ENCODE measurements around the gene MINDY3. TPM values are rescaled to one million over a fixed set of nuclear protein-coding genes. Genes with fewer than 3 reads are reported as not detected.

MINDY3 gene
- total RNA-seq, 1 donor from 2014 or later, result 34.5 TPM

- ATAC-seq, result no peak
- intact Hi-C loops (cut with DNase I), result no loop called here
- no peak for DNase-seq (ENCODE audit: low spot score)
Measured at GRCh38 chr10:15815242-15815885, 44.9 kb downstream of the MINDY3 start.

- intact Hi-C loops (cut with DNase I), result no loop called here
- DNase-seq (ENCODE audit: low spot score), result no peak
- no peak for ATAC-seq
Measured at GRCh38 chr10:15814565-15814964, 45.7 kb downstream of the MINDY3 start.

GRCh38 chr10:15813415-15813814 lies 46.9 kb downstream of the MINDY3 start:
- DNase-seq (ENCODE audit: low spot score) (no peak), ATAC-seq (no peak)
- intact Hi-C loops (cut with DNase I), result no loop called here

DNA sequence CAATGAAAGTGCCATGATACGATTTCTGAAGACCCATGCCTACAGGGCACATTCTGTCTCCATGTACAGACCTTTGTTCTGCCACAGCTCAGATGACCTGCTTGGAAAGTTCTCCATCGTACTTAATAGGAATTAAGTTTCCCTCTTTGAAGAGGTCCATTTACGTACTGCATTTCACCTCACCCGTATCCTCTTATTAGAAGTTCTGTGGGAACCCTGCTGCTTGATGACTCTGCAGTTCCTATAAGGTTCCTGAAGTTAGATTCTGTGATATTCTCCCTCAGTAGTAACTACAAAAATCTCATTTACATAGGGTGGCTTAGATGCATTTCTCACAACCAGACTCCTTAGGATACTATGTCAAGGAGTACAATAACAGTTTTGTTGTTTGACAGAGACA lies 50.9 kb downstream of the MINDY3 start:
- DNase-seq (ENCODE audit: low spot score) (no peak), ATAC-seq (no peak)
- intact Hi-C loops (cut with DNase I), result no loop called here

- no peak for ATAC-seq
- no peak for DNase-seq (ENCODE audit: low spot score)
- intact Hi-C loops (cut with DNase I), result no loop called here
Measured at GRCh38 chr10:15808204-15808797, 52.0 kb downstream of the MINDY3 start.

DNA sequence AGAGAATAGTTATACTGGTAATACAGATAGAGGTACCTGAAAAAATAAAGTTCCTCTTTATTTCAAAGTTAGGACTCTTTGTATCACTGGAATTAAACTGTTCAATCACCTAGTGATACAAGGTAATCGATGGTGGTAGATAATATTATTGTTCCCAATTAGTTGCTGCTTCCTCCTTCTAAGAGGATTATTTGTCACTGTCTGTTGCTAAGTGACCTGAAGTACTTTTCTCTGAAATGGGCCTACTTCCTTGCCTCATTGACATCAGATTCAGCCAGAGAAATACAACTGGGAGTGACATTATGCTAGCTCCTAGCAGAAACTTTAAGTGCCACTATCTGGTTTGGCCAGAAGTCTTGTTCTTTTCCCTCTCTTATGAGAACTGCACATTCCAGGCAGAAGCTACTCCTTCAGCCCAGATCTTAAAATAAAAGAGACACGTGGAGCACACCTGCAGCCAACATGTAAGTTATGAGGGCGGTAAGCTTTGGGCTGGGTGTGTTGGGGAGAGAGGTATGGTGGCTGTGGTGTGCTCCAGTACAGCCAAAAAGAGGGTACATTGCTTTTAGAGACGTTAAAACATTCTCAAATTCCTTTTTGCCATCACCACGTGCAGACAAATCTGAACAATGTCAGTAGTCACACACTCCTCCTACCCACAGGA lies 54.8 kb downstream of the MINDY3 start:
- DNase-seq (ENCODE audit: low spot score) (no peak), ATAC-seq (no peak)
- intact Hi-C loops (cut with DNase I), result no loop called here

DNA sequence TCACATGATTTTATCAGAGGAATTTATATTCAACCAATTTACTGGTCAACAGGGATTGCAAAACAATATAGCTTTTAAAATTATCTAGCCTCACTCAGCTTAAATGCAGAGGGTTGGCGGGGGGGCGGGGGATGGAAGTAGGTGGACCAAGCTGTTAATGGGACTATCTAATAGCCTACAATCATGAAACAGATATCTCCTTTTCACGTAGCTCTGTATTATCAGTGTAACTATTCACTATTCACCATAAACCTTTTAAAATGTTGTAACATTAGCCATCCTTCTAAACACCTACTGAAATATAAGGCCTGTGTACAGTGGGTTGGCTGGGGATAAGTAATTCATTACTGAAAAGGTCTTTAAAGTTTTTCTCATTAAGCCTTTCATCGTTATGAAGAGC lies 56.2 kb downstream of the MINDY3 start:
- intact Hi-C loops (cut with DNase I), result no loop called here
- DNase-seq (ENCODE audit: low spot score), result no peak
- ATAC-seq, result no peak

DNA sequence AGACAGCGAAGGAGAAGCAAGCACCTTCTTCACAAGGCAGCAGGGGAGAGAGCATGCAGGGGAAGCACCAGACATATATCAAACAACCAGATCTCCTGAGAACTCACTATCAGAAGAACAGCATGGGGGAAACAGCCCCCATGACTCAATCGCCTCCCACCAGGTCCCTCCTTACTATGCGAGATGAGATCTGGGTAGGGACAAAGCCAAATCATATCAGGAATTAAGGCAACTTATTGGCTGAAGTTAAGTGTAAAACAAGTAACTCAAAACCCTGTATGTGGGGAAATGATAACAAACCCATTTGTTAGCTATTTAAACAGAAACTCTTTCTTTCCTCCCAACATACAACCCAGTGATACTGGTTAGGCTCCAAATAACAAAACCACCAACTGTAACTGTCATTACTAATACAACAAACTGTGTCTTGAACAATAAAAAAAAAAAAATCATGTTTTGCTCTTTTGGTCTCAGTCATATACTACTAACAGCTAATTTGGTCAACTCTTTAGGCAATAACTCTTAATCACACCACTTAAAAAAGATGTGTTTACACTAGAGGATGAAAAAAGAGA lies 57.8 kb downstream of the MINDY3 start:
- intact Hi-C loops (cut with DNase I), result no loop called here
- ATAC-seq (no peak), DNase-seq (ENCODE audit: low spot score) (no peak)

- ATAC-seq, result no peak
- no peak for DNase-seq (ENCODE audit: low spot score)
- intact Hi-C loops (cut with DNase I), result no loop called here
Measured at GRCh38 chr10:15801641-15802040, 58.7 kb downstream of the MINDY3 start.

DNA sequence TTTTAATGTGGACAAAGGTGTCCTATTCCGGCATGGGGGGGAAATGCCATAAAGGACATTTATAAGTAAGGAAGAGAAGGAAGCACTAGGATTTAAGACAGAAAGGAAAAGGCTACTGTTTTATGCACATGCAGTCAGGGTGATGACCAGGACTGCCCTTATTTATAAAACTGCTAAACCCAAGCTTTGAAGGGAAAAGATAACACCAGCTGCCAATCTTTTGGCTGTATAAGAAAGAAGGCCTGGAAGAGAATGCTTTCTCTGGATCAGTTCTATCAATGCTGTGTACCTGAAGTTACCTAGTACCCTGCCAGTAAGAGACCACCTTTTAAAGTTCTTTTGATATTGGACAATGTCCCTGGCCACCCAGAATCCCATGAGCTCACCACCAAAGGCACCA lies 59.2 kb downstream of the MINDY3 start:
- intact Hi-C loops (cut with DNase I), result no loop called here
- DNase-seq (ENCODE audit: low spot score), result no peak
- no peak for ATAC-seq

- ATAC-seq, result no peak
- intact Hi-C loops (cut with DNase I), result no loop called here
- no peak for DNase-seq (ENCODE audit: low spot score)
Measured at GRCh38 chr10:15797346-15797745, 63.0 kb downstream of the MINDY3 start.

DNA sequence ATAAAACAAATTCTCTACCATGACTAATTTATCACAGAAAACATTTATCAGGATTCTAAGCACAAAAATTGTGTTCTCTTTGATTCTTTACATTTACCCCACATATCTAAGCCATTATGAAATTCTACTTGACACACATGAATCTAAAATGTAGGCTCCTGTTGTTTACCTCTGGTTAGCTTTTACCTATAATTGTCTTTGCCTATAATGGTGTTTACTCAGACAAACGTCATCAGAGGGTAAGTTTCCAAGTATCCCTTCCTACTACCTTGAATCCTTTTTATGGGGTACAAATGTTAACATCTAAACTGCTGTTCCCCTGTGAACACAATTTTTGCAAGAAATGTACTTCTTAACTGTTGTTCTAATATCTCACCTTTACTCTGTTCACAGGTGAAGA lies 63.5 kb downstream of the MINDY3 start:
- no peak for DNase-seq (ENCODE audit: low spot score)
- no peak for ATAC-seq
- intact Hi-C loops (cut with DNase I), result no loop called here

GRCh38 chr10:15796098-15796759 lies 64.1 kb downstream of the MINDY3 start:
- ATAC-seq, result no peak
- no peak for DNase-seq (ENCODE audit: low spot score)

DNA sequence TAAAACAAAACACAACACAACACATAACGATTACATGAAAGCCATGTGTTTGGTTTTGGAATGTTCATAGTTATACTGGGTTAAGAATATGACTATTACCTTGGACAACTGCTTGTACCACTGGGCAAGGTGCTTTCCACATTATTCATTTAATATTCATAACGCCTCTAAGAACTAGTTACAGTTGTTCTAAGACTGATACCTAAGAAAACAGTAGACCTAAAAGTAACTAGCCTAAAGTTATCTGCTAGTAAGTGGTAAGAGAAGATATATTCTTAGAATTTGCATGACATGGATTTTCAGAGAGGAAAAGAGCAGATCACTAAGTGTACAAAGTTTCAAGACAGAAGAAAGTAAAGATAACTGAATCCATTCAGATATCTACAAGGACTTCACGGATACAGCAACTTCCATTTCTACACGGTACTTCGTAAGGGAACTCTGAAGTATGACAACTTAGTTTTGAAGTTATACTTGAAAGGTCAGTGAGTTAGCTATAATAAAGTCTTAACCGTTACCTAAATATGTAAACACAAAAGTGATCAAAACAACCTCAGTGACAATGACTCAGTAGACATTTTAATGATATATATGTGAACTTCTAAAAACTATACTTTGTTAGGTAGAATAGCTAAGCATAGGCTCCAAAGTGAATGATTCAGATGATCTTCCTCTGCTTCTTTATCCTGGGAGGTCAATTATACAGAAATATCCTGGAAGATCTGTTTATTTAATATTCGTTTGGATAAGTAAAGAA lies 65.1 kb downstream of the MINDY3 start:
- ATAC-seq, result no peak
- intact Hi-C loops (cut with DNase I), result no loop called here
- DNase-seq (ENCODE audit: low spot score), result no peak

More at GRCh38 chr10:15796098-15796759, 64.1 kb downstream of the MINDY3 start:
- intact Hi-C loops (cut with DNase I), result no loop called here

DNA sequence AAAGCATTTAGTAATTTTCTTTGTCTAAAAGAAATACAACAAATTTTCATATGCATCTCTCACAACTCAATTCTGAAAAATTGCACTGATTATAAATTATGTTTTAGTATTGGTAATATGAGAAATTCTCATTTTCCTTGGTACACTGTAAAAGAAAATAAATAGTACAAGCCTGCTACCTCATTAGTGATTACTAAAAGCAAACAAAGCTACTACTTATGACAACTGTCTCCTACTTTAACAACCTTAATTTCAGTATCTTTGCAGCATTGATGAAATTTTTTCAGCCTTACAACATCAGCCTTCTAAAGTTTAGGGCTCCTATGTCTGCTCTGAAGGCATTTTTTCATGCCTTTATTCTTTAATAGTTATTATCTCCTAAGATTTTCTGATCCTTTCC lies 65.7 kb downstream of the MINDY3 start:
- ATAC-seq, result no peak
- no peak for DNase-seq (ENCODE audit: low spot score)
- intact Hi-C loops (cut with DNase I), result no loop called here

DNA sequence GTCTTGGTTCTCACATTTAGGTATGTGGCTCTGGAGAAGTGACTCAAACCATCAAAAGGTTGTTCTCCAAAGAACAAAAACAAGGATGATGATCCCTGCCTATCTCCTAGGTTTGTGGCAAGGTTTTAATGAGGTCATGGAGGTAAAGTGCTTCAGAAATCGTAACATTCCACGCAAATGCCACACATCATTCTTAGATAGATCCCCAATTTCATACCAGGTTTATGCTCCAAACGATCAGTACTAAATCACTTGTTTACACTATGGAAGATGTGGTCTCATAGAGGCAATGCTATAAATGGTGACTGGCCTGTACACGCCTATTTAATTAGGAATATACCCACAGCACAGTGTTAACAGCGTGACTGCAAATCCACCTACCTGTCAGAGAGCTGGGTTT lies 66.6 kb downstream of the MINDY3 start:
- intact Hi-C loops (cut with DNase I), result no loop called here
- no peak for ATAC-seq

DNA sequence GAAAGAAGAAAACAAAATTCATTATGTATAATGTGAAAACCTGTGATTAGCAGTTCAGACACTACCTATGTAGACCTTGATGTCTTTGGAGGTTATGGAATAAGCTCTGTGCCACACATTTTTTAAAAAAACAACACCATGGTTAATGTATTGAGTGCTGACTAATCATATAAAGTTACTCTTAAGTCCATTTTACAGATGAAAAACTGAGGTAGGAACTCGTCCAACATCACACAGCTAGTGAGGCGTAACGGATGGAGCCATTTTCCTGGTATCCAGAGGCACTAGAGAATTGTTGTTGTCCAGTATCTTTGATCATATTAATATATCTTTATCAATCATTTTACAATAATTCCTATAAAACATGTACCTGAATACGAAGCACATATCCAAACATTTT lies 67.5 kb downstream of the MINDY3 start:
- ATAC-seq (no peak), DNase-seq (ENCODE audit: low spot score) (no peak)
- intact Hi-C loops (cut with DNase I), result no loop called here

More for the DNA sequence above, 66.6 kb downstream of the MINDY3 start:
- no peak for DNase-seq (ENCODE audit: low spot score)

GRCh38 chr10:15791816-15792524 lies 68.3 kb downstream of the MINDY3 start:
- DNase-seq (ENCODE audit: low spot score), result no peak
- intact Hi-C loops (cut with DNase I), result no loop called here
- ATAC-seq, result peak; percentile 82
